Daoy (cell line): ENCODE measurements around the gene TTLL6. TPM values are rescaled to one million over a fixed set of nuclear protein-coding genes. Genes with fewer than 3 reads are reported as not detected.
"Not testable (repeated sequence)": the region's sequence is repeated elsewhere in the genome, so short reads cannot be mapped to it uniquely, and the experiment has no call there.

ENCODE experiments used
- DNase-seq: peaks from one replicate; pipeline ENCODE4 v3.0.0-alpha.2; 2015; ENCODE audit warnings: low read depth
- total RNA-seq: library from RNA; depleted of rRNA; stranded (reverse); fragments of >200 nt; shearing (Covaris generic); gene quantifications from 2 replicates; pipeline ENCODE4 v1.2.3, GENCODE V29; 2014; rRNA removed

TTLL6 gene
- total RNA-seq, 1 experiment from 2014 or later, result not detected

DNA sequence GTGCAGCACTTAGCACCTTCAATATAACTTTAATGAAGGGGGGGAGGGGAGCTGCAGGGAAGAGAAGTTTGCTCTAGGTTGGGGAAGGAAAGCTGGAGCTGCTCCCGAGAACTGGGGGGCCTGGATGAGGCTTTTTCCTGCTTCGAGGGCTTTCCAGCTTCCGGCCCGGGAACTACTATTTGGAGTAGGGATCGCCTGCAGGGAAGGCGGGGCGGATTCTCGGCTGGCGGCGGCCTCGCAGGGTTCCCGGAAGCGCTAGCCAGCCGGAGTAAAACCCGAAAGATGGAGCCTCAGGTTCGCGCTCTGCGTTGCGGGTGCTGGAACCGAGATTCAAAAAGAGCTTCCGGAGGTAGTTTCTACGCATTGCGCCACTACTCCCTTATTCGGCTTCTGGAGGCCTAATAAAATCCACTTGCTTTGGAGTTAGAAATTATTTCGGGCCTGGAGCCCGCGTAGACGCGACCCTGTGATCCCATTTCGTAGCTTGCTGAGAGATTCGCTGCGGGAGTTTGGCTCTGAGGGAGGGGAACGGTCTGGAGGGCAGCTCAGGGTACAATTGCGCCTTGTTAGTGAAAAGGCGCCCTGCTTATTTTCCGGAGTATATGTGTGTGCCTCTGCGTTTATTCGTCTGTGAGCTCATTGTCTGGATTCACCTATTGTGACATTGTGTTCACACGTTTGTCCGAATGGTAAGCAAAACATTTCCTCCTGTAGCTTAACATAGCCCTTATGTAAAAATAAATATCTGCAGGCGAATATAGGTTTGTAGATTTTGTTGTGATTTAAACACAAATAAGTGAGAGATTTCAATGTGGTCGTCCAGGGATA is 93.4 kb downstream of the TTLL6 start:
- peak; percentile 35 for DNase-seq

DNA sequence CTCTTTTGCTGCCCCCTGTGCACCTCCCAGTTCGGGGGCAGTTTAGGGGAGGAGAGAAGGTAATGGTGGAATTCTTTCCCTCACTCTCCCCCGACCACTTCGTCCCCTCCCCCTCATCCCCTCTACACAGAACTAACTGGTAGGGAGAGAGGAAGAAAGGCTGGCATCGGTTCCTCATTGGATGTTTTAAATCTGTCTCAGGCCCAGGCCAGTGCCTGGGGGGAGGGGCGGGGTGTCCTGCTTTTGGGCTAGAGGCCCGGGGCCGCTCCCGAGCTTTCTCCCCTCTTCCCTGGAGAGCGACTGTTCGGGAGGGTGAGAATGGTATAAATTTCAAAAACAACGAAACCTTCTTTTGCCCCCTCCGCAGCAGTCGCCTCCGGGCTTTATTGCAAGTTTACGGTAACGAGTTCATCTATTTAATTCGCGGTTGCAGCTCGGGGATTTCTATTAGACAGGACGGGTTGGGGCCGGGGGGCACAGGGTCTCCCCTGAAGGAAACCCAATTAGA is 94.1 kb downstream of the TTLL6 start, which contains the start of gene PRAC2:
Gene PRAC2 (plus strand): TSS at position 271 of the 508 bp plus-strand sequence. CDS start 1,226 bp downstream, outside the sequence.
- no peak for DNase-seq

DNA sequence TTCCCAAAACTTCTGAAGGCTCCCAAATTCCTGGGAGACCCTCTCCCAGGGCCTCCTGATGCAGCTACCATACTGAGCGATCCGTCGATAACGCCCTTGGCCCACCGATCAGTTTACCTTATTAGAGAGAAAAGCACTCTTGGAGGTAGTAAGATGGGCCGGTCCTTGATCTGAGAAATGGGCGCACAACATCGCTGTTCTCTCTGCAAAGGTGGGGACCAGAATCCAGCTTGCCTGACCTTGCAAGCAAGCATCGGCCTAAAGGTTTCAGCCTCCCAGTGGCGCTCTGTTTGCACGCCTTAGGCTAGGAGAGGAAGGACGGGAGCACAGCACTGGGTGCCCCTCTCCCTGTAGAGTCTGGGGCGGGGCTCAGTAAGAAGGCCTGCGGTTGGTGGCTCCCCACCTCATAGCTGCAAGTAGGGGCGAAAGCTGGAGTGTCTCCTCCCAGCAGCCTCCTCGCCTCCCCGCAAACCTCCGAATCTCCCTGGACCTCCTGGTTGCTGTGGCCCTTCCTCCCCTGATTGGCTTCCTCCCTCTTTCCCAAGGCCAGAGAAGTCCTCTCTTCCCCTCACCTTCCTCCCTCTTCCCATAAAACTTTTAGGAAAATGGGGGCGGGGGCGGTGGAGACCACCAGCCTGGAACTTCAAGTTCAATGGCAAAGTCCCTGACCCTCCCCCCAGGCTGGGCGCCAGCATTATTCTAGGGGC is 94.7 kb downstream of the TTLL6 start, which contains the start of gene PRAC1:
Gene PRAC1 (minus strand): TSS at position 318 of the 707 bp plus-strand sequence. CDS start 126 bp downstream, at position 192.
- DNase-seq, result no peak

DNA sequence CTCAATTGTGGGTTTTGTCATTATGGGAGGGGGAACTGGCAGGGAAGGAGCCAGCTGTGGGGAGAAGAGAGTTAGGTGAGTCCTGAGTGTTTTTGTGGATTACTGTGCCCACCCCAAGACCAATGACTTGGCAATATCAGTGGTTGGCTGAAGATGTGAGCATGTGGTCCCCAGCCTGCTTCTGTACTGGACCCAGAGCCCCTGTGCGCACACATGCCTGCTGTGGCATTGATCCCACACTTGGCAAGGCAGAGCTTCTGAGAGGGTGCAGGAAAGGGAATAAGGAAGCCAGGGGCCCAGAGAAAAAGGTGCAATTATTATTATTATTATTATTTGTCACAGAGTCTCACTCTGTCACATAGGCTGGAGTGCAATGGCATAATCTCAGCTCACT is 96.0 kb downstream of the TTLL6 start:
- no peak for DNase-seq

DNA sequence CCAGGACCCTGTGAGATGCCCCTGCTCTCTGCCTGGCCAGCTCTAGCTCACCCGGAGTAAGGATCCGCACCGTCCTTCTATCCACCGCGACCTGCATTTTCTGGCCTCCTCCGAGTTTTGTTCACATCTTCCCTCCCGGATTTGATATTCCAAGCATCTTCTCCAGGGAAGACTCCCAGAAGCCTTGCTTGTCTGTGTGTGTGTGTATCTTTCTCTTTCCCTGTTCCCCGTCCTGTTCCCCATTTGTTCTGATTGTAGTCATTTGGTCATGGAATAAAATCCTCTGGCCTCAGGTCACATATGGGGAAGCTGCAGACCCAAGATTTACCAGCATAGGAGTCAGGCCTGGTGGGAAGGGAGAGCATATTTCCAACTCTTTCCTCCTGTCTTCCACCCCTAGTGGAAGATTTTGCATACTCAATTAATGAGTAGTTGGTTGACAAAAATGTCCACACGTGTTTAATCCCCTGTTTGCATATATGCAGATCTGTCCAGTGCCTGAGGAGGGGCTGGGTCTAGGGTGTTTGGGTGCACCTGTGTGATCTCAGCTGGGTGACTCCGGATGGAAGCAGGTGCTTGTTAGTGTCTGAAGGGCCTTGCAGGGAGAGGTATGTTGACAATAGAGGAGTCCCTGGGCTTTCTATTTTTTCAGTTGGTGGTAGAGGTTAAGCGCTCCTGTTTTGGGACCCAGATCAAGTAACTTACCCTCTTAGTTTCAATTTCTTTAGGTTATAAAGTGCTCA is 96.6 kb downstream of the TTLL6 start:
- DNase-seq, result no peak

DNA sequence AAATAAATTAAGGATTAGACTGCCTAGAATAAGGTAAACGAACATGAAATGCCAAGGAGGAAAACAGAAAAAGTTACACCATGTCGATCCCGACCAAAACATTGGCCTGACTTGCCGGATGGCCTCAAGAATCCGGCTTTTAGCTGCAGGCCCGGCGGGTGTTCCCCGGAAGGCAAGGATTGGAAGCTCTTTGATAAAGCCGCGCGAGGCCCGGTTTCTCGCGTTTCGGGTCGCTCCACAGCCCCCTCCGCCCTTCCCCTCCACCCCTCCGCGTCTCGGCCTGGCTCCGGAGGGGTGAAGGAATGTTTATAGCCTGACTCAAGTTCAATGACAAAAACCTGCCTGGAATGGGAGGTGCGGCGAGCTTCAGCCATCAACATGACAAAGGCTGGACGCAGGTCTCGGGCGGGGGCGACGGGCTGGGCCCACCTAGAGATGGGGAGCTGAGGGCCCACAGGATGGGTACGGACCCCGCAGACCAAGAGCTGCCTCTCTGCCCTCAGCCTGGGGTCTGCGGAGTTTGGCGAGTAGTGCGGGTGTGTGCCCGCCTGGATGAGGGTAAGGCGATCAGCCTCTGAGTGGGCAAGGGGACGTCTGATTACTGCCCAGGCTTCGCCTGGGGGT is 97.3 kb downstream of the TTLL6 start:
- no peak for DNase-seq

DNA sequence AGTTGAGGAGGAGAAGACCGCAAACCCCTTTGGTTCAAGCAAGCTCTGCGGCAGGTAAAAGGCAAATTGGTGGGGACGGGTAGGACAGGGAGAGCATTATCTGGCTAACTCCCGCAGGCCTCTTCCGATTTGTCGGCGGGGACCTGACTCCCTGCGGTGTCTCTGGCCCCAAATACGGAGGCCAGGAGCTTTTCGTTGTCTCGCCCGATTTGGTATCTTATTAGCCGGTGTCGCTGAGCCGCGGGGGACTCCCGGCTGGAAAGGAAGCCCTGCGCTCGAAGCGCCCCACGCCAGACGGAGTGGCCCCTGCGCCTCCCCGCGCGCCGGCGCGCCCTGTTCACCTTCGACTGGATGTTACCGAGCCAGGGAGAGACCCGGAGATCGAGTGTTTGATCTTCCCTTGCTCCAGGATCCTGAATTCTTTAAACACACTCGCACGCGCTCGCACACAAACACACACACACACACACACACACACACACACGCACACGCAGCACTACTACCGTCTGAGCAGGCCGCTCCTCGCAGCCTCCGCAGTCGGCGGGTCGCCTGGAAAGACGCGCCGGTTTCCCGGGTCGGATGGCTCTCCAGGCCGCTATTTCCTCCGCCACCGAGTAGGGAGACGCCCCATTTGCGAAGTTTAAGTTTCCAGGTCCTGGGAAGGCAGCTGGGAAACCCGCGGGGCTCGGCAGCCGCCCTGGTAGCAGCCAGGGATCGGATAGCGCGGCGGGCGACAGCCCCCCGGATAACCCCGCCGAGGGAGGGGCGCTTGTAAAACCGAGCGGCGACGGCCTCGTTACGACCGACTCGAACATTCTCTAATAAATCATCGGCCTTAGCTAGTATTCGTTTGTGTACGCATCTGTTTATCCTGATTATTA is 98.0 kb downstream of the TTLL6 start:
- no peak for DNase-seq

DNA sequence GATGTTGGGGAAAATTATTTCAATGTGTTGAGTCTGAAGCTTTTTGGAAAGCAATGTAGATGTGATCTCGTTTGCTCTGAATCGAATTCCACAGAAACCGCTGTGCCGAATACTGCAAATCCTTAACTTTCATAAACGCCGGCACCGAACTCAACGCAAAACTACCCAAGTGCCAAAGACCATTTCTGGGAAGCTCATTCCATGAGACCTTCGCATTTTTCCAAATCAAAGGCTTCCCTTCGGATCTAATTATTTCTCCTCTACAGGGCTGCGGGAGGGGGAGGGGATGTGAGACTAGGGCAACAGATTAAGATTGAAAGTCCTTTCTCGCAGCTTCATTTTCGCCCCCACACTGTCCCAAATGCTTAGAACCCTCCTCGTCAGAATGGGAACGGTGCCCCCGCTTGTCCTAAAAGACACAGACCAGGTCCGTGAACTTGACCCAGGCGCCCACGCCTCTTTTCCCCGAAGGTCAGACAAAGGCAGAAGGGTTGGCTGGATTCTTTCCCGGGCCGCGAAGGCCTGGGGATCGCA is 98.7 kb downstream of the TTLL6 start:
- DNase-seq, result no peak

DNA sequence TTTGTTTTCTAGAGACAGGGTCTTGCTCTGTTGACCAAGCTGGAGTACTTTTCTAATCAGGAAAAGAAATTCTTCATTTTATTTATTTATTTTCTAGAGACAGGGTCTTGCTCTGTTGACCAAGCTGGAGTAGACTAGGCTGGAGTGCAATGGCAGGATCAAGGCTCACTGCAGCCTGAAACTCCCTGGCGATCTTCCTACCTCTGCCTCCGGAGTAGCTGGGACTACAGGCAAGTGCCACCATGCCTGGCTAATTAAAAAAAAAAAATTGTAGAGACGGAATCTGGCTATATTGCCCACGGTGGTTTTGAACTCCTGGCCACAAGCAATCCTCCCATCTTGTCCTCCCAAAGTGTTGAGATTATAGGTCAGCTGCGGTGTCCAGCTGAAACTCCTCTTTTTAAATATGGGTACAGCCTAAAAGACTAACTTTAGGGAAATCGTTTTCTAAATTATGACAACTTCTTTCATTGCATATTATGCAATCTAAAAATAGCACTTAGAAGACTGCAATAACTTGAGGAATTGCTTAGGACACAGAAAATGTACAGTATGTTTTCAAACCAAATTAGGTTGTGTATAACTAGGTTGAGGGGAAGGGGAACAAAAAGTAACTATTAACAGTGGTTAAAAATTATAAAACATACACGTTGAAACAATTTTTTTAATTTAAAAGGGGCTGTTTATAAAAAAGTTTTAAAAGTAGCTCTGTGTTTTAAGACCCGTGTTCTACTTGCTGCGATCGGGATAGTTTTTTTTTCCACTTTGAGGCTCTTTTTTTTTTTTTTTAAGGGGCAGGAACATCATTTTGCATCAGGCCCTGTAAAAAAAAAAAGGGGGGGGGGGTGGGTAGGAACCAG is 99.4 kb downstream of the TTLL6 start:
- no peak for DNase-seq

DNA sequence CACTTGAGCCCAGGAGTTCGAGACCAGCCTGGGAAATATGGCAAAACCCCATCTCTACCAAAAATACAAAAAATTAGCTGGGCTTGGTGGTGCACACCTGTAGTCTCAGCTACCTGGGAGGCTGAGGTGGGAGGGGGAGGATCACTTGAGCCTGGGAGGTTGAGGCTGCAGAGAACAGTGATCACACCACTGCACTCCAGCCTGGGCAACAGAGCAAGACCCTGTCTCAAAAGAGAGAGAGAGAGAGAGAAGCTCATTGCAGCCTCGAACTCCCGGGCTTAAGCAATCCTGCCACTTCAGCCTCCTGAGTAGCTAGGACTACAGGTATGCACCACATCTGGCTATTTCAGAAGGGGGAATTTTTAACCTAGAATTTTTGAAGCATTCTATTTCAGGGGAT is 100.5 kb downstream of the TTLL6 start:
- not testable (repeated sequence) for DNase-seq

DNA sequence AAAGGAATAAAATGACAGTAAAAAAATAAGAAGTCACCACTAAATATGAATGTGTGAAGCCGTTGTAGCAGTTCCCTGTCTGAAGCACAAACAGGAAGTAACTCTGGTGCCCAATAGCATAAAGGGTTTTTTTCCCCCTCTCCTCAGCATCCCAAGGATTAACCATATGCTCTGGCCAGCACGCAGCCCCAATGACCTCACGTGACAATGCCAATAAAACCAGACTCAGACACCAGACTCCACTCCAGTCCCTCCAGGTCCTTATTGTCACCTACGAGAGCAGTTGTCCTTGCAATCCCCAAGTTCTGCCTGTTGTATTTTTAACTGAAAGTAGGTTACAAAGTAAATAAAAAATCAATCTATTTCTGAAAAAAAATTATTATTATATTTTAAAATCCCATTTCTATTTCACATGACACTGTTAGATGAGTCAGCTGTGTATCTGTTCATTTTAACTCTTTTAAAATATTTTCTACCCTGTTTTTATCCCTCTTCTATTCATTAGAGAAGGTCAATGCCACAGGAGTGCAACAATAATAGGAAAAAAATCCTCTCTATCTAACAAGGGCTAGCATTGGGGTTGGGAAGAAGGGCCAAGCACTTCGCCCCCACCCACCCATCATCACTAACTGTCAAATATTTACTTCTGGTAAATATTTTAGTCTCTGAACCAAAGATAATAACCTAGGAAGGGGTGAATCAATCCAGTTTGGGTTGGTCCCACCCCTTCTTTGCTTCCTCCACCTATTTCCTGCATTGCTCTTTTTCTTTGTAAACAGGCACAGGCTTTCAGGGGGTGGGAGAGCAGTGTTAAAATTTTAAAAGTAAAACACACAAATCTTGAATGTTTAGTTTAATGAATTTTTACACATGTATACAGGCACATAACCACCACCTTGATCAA is 101.3 kb downstream of the TTLL6 start:
- no peak for DNase-seq

Other genes starting within 250 kb of the TTLL6 start
- 0.68 and 2.5 TPM in 2 replicates for gene HOXB4, start 238.9 kb downstream of the TTLL6 start, total RNA-seq
- 1.3 and 3.1 TPM in 2 replicates for gene HOXB3, start 227.0 kb downstream of the TTLL6 start, total RNA-seq
- 0.06 TPM in 1 of 2 replicates, not detected in the other for gene HOXB5, start 223.4 kb downstream of the TTLL6 start, total RNA-seq
- 2.4 and 6.7 TPM in 2 replicates for gene HOXB6, start 212.2 kb downstream of the TTLL6 start, total RNA-seq
- 10.6 and 13.2 TPM in 2 replicates for gene HOXB7, start 206.2 kb downstream of the TTLL6 start, total RNA-seq
- 6.9 and 12.4 TPM in 2 replicates for gene HOXB8, start 201.9 kb downstream of the TTLL6 start, total RNA-seq
- 4.7 and 10.6 TPM in 2 replicates for gene HOXB9, start 190.9 kb downstream of the TTLL6 start, total RNA-seq
- gene PRAC1, start 94.7 kb downstream of the TTLL6 start, total RNA-seq, result not detected in 2 replicates
- gene PRAC2, start 94.0 kb downstream of the TTLL6 start, total RNA-seq, result not detected in 2 replicates
- gene HOXB13, start 88.5 kb downstream of the TTLL6 start, total RNA-seq, result 2.5 and 3.2 TPM in 2 replicates
- 11.0 and 20.9 TPM in 2 replicates for gene CALCOCO2, start 13.8 kb upstream of the TTLL6 start, total RNA-seq
- gene ATP5MC1, start 75.6 kb upstream of the TTLL6 start, total RNA-seq, result 91.6 and 105 TPM in 2 replicates
- 65.3 and 66.0 TPM in 2 replicates for gene UBE2Z, start 91.2 kb upstream of the TTLL6 start, total RNA-seq
- 43.2 and 64.9 TPM in 2 replicates for gene SNF8, start 127.6 kb upstream of the TTLL6 start, total RNA-seq
- not detected in 2 replicates for gene GIP, start 151.4 kb upstream of the TTLL6 start, total RNA-seq
- 15.2 and 16.7 TPM in 2 replicates for gene IGF2BP1, start 180.2 kb upstream of the TTLL6 start, total RNA-seq